Limb (tissue), 2 donors: ENCODE measurements around the gene TSSK2.

Experiments
- DNase-seq, 2 donors: peaks; one replicate each; pipeline ENCODE4 v3.0.0-alpha.2; 2016; ENCODE audit errors: extremely low spot score in 2 of 2

The TSSK2 gene

DNA sequence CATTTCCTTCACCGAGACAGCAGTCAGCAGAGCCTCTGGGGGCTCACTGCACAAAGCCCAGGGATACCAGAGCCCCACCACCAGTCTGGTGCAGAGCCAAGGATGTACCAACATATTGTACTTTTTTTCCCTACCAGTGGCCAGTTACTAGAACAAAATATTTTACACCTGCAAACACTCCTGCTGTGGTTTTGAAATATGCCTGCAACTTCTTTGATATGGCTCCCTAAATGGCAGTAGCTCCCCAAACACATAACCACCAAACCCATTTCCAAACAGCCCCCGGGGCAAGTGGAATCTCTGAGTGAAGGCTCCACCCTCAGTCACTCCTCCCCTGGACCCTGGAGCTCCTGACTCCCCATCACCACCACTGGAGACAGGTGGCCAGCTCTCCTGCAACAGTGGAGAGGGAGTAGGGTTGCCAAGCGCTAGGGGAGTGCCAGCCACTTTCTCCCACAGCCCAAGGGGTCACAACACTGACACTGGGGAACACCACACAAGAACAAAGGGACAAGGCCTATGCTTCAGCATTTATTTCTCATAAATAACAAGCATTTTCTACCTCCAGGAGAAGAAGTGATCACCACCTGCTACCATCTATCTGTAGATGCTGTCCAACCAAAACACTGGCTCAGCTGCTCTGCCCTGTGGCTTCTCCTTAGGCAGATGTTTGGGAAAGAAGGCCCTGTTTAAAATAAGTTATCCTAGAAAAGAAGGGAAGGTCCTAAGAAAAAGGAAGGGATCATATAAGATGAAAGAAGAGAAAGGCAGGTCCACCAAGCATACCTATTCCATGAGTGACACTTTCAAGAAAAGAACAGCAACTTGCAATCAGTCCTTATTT is 24.0 kb upstream of the TSSK2 start:
- no peak for DNase-seq

DNA sequence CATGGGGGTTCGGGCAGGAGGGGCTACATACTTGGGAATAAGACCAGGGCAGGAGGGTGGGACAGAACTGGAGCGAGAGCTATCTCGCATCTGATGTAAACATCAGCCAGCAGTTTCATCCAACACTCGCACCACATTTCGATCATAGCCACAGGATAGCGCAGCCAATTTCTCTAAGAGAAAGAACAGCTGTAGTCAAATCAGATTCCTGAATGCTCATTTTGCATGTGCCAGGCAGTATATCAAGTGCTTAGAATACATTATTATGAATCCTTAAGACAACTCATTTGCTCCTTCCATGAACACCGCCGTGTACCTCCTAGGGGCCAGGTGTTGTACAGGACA is 23.4 kb upstream of the TSSK2 start:
- DNase-seq: peak in 1 of 2 donors; percentile 29

DNA sequence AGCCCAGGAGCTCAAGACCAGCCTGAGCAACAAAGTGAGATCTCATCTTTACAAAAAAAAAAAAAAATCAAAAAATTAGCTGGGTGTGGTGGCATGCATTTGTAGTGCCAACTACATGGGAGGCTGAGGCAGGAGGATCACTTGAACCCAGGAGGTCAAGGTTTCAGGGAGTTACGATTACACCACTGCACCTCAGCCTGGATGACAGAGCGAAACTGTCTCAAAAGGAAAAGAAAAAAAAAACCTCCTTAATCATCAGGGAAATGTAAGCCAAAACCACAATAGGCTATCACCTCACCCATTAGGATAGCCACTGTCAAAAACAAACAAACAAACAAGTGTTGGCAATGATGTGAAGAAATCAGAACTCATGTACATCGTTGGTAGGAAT is 22.3 kb upstream of the TSSK2 start:
- DNase-seq: no peak

DNA sequence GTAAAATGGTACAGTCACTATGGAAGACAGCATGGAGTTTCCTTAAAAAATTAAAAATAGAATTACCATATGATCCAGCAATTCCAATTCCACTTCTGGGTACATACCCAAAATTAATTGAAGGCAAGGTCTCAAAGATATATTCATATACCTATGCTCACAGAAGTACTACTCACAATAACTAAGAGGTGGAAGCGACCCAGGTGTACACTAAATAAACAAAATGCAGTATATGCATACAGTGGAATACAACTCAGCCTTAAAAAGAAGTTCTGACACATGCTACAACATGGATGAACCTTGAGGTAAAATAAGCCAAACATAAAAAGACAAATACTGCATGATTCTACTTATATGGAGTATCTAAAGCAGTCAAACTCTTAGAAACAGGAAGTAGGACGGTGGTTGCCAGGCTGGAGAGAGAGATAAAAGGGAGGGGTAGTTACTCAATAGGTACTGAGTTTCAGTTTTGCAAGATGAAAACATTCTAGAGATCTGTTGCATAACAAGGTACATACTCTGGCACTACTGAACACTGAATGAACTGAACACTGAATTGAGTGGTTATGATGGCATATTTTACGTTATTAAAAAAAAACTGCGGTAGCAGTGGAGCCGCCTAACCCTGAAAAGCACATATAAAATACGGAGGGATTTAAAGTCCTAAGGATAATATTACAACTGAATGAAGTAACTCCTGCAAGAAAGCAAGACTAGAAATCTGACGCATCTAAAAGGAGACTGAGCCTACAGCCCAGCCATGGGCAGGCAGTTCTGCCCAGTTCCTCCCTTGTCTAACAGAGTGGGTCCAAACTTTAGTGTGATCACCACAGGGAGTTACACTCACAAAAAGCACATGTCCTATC is 21.7 kb upstream of the TSSK2 start:
- no peak for DNase-seq

DNA sequence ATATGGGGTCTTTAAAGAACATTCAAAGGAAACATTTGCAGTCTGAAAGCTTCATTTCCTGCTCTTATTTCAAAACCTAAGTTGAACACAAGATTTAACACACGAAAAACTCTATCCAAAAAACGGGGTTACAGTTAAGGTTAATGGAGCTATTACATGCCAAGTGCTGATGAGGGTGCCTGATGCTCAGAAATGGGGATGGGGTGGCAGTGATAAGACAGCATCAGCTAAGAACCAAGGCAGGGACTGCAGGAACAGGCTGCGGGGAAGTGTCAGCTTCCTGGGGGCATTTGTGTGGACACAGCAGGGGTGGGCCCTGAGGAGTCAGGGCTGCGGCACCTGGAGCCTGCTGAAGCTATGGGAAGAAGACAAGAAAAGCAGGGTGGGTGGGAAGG is 21.0 kb upstream of the TSSK2 start:
- no peak for DNase-seq

DNA sequence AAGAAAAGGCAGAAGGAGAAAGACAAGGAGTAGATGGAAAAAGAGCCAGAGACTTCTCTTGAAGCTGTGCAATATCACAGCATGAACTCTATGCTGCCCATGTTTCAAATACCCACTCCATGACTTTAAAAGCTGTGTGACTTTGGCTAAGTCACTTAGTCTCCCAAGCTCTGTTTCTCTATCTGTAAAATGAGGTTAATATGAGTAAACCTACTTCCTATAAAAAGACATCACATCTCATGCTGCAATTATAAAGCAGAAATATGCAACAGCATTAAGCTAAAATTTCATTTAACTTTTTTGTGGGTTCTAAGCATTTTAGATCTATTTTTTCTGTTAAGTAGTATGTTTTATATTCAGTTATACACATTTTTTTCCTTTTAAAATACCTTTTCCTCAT is 20.5 kb upstream of the TSSK2 start:
- no peak for DNase-seq

DNA sequence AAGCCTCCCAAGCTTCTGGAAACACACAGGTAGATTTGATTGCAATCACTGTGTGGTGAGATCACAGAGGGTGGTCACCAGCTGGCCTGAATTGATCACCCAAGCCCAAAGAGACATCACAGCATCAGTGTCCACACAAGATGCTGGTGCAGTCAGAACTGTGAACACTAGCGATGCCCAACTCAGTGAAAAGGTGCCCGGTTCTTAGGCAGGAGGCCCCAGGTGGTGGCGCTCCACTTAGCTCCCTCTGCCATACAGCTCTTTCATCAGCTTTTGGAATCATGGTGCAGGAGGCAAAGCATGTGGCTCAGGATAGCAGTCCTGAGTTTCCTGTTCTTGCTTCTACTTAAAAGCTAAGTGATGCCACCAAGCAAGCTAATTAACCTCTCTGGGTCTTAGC is 20.0 kb upstream of the TSSK2 start:
- no peak for DNase-seq

DNA sequence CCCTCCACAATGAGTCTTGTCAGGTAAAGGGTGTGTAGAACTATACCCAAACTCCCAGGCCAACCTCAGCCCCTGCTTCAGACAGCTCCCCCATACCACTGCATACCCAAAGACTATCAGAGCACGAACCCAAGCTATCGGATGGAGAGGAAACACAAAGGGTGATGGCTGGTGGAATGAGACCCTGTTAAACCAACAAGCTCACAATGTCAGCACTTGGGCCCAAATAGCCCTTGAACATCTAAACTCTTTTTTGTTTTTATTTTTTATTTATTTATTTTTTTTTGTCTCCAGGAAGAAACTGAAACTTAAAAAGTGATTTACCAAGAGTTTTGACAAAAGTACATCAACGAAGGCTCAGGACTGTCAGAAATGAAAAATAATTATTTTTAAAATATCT is 19.5 kb upstream of the TSSK2 start:
- DNase-seq: no peak

DNA sequence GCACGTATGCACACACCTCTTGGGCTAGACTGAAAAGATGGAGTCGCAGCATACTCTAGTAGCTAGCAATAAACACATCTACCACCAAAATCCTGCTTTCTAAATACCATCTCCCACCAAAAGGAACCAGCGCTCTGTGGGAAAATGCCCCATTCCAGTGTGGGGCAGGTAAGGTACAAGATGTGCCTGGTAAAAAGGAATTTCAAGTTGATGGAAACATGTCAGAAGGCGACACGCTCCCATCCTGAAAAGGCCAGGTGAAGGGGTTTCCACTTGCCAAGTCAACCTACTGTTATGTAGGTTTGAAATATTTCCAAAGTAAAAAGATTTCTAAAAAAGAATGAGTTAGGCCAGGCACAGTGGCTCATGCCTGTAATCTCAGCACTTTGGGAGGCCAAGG is 17.7 kb upstream of the TSSK2 start:
- no peak for DNase-seq

DNA sequence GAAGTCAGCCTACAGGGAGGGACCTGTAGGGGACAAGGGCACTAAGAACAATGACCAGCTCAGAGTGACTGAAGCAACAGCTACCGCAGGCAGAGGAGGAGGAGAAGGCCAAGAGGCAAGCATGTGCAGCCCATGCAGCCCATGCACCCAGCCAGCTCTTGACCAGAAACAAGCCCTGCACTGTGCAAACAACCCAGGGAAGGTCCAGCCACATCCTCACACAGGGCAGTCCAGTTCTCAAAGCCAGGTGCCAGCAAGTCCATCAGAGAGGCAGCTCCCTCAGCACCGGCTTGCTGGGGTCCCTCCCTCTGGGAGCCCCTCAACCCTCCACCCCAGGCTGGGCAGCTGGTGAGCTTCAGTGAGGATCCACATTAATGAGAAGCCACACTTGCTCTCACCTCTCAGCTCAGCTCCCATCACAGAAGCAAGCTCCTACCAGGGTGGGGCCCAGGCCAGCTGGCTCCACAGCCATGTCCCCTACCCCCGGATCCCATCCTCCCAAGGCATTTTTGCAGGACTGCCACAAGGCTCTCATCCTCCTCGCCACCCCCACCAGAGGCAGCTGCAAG is 16.0 kb upstream of the TSSK2 start:
- peak in 1 of 2 donors; percentile 36 for DNase-seq

DNA sequence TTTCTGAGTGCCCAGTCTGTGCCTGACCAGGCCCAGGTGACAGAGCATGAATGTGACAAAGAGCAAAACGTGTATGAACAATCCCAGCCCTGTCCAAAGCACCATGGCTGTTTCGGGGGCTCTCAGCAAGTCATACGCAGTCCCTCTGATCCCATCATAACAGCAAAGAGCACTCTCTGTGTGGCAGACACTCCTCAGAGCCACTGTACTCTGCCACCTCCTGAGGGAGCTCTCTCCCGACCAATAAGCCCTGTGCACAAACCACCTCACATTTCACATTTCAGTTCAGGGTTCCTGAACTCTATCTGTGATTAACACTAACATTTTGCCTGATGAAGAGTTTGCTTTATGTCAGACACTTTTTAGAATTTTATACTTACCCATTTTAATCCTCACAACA is 15.5 kb upstream of the TSSK2 start:
- DNase-seq: no peak

DNA sequence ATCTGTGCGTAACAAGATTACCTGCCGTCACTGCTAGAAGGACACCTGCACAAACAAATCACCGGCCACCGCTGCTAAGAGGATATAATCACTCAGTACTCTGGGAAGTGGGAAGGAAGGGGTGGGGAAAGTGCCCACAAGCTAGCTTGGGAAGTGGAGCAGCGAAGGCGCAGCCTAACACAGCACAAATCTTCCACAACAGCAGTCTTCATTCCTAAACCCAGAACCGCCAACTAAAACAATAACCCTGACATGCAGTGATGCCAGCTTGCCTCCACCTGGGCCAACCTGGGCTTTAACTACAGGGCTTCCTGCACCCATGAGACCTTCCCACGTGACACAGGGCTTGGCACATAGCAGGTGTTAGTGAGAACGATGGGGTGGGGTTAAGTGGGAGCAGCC is 14.0 kb upstream of the TSSK2 start:
- no peak for DNase-seq

DNA sequence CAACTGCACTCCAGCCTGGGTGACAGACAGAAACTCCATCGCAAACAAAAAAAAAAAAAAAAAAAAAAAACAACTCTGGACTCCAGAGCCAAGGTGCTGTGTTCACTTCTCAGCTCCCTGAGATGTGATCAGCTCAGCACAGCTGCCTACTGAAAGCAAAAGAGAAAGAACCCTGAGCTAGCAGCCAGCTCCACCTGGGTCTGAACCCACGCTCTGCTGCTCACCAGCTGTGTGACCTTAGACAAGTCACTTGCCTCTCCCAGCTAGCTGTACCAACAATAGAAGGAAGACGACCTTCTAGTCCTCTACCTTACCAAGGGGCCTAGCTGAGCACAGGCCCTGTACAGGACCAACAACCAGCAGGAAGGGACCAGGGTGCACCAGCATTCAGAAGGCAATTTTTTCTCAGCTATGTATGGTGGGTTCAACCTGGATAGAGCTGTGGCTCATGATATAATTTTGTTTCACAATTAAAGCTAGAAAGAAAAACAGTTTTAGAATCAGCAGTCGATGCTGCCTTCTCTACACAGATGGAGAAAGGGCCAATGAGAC is 12.7 kb upstream of the TSSK2 start:
- no peak for DNase-seq

DNA sequence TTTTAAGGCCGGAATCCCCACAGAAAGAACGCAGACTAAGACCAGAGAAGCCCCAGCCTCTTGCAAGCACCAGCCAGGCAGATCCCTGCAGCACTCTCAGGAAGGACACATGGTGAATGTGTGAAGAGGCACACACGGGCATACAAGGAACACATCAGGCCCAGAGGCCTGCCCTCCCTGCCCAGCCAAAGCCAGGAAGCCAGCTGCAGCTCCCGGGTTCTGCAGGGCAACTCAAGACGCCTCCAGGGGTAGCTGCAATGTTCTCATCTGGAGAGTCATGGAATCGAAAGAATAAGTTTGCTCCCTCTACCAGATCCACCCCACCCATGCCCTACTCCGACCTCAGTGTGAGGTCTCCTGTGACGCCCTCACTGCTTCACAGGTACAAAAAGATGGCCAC is 11.2 kb upstream of the TSSK2 start:
- no peak for DNase-seq

DNA sequence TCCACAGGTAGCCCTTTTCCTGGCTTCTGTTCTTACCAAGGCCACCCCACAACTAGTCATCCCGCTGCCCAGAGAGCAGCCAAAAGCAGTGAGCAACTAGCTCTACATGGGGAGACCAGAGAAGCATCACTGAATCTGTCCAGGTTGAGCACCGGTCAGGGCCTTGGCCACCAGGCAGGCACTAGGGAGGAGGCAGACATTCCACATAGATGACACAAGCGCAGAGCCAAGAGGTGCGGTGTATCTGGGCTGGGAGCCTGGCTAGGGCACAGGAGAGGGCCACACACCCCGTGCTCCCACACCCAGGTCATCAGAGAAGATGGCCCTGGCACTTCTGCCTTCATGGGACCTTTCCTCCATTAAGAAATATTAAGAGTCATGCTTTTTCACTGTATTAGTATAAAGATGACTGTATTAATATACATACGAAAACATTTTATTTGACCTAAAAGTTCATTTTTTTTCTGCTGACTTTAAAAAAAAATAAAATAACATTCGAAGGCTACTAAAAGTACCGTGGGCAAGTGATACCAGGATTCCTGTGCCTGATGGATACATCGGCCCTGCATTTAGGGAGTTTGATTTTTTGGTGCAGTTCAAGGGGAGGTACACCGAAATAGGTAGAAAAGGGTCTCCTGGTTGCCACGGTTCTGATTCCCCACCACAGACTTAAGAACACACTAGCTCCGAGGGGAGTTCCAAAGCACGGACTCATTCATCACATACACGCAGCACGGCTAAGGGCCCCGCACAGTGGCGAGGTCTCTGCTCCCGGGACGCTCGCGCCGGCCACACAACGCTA is 10.1 kb upstream of the TSSK2 start:
- DNase-seq: no peak

DNA sequence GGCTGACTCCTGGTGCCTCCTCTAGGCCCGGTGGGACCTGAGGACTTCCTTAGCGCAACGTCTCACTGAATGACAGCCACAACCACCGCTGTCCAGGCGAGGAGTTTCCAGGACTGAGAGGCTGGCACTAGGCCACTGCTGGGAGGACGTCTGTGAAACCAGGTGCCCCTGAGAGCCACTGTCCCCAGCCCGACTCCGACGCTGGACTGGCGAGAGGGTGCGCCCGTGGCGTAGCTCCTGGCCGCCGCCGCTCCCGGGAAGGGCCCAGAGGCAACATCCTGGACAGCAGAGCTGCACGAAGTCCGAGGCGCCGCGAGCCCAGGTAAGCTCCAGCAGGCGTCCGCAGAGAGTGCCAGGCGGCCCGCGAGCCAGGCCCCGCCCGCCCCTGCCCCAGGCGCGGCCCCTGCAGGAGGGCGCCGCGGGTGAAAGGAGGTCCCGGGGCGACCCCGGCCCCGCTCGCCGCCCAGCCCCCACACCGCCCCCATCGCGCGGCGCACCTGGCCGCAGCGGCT is 9.4 kb upstream of the TSSK2 start:
- peak in 1 of 2 donors; percentile 3 for DNase-seq

DNA sequence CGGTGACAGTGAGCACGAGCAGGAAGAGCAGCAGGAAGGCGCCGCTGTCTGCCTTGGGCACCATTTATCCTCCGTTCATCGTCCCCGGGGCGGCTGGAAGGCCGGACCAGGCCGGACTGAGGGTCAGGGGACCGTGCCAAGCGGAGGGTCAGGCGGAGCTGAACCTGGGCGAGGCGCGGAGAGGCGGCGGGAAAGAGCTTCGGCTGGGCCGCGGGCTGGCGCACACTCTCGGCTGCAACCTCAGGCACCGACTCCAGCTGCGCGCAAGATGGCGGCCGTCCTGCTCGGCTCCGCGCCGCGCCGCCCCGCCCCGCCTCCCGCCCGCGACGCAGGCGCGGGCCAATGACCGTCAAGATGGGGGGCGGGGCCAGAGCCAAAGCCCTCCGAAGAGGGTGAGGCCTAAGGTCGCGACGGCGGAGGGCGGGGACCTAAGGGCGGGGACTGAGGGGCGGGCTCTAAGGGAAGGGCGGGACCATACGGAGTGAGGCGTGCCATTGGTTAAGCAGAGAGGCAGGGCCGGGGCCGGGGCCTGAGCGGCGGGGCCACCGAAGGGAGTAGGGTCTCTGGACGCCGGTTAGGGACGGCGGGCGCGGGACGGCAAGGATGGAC is 8.9 kb upstream of the TSSK2 start, which contains the start of gene DGCR2:
Gene DGCR2, minus strand, starts transcription at position 270 of the 609 bp plus-strand sequence. Its CDS starts 206 bp downstream, at position 64.
- peak; percentile 97 to 98 for DNase-seq

DNA sequence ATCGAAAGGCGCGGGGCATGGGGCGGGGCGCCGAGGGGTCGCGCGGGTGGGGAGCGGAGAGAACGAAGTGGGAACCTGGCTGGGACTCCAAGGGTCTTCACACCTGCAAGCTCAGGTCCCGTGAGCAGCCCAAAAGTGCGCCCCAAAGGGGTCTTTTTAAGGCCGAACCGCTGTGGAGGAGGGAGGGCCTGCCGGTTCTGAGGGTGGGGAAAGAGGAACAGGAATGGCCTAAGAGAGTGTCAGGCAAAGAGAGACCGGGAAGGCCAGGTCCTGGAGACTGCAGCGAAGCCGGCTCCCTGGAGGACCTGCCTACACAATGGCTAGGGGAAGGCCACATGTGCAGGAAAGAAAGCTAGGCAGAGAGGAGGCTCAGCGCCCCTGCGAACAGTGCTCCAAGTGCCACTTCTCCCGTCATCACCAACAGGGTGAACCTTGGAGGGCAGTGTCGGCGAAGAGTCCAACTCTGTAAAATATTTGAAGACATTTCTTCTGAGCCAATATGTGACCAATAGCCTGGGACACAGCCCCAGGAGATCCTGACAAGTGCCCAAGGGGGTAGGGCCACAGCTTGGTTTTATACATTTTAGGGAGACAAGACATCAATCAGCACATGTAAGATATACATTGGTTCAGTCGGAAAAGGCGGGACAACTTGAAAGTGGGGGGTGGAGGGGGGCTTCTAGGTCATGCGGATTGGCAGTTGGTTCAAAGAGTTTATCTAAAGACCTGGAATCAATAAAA is 8.2 kb upstream of the TSSK2 start:
- no peak for DNase-seq

DNA sequence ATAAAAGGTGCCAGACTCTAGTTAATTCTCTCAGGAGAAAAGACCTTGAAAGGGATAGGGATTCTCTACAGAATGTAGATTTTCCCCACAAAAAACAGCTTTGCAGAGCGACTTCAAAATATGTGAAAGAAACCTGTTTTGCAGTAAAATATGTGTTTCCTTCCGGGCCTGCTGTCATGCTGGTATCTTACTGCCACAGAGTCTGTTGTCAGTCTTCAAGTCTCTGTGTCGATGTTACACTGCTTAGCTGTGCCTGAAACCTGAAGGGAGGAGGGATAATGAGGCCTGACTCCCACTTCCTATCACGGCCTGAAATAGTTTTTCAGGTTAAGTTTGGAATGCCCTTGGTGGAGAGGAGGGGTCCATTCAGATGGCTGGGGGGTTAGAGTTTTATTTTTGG is 7.2 kb upstream of the TSSK2 start:
- no peak for DNase-seq

DNA sequence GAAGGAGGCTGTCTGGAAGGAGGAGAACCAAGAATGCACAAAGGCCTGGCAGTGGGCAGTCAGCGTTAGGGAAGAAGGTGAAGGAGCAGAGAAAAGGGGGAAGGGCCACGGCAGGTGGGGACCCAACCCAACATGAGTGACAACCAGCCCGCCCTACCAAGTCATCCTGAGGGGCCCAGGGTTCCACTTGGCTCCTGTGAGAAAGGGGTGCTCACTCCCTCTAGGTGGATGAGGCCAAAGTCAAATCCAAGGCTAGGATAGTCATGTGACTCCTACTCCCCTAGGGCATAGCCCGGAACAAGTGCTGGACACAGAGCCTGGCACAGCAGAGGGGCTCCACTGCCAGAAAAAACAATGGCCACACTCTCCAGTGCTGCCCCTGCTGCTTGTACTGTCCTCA is 6.7 kb upstream of the TSSK2 start:
- no peak for DNase-seq
